22Rv1 (cell line): ENCODE measurements around the gene SENP8.

Source experiments
- ZFX ChIP-seq: fragments of 450-650 bp; IDR thresholded peaks from 2 replicates; pipeline ENCODE4 v1.6.1; 2017; ENCODE audit warnings: antibody characterized with exemption, borderline replicate concordance
- TF ChIP-seq, protein P1 (sequence below): fragments of 450-650 bp; IDR thresholded peaks from 2 replicates; pipeline ENCODE4 v1.5.1; 2017; ENCODE audit warnings: mild to moderate bottlenecking

DNA sequence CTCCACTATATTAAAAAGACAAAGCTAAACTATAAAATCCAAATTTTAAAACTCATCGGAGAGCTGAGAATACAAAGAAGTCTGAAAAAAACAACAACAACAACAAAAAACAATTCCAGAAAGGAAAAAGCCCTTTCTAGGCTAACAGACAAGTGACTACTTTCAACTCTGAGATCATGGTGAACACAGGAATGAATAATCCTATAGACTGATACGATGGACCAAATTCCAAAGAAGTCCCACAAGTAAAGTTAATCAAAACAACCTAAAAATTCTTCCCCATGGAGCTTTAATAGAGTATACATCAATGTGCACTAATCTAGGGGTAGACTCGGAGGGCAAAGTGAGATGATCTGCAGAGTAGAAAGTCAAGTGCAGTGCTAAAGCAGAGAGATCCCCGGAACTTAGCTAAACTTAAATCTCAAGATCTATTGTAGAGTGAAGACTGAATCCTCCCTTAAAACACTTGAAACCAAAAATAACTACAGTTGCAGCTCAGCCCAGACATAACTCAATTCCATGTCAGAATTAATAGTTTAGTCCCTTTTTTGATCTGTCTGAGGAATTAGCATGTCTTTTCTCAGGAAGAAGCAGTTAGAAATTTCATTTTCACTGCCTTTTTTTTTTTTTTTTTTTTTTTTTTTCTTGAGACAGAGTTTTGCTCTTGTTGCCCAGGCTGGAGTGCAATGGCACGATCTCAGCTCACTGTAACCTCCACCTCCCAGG lies 43.7 kb upstream of the SENP8 start:
- TF ChIP-seq, protein P1, sequence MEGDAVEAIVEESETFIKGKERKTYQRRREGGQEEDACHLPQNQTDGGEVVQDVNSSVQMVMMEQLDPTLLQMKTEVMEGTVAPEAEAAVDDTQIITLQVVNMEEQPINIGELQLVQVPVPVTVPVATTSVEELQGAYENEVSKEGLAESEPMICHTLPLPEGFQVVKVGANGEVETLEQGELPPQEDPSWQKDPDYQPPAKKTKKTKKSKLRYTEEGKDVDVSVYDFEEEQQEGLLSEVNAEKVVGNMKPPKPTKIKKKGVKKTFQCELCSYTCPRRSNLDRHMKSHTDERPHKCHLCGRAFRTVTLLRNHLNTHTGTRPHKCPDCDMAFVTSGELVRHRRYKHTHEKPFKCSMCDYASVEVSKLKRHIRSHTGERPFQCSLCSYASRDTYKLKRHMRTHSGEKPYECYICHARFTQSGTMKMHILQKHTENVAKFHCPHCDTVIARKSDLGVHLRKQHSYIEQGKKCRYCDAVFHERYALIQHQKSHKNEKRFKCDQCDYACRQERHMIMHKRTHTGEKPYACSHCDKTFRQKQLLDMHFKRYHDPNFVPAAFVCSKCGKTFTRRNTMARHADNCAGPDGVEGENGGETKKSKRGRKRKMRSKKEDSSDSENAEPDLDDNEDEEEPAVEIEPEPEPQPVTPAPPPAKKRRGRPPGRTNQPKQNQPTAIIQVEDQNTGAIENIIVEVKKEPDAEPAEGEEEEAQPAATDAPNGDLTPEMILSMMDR, result no peak
- no peak for TF ChIP-seq ZFX
